IMR-90 (cell line): ENCODE results near the gene ATP1A1. TPM values are rescaled to one million over a fixed set of nuclear protein-coding genes. Genes with fewer than 3 reads are reported as not detected.

Experiments
- ATAC-seq: fragments of 200-7000 bp; cut with Tn5 transposase; 2 replicates; pipeline ENCODE4 v1.9.1; 2020; ENCODE audit warnings: low read depth, mild to moderate bottlenecking, moderate library complexity
- BruUV-seq: library from RNA; stranded (reverse); fragments of 400-500 nt; replicated peaks from 2 replicates; lab custom pipeline; 2021; lab: Mats Ljungman, UMichigan
- CTCF ChIA-PET: fragments of 300-600 bp; formaldehyde crosslinking; extraction: SDS; loops from one replicate; lab custom pipeline; 2021; ENCODE audit warnings: antibody characterized with exemption; lab: Yijun Ruan, JAX
- POLR2A ChIA-PET: fragments of 300-600 bp; sonication (Branson Sonifier 250); formaldehyde crosslinking; loops from one replicate; lab custom pipeline; 2022; ENCODE audit warnings: antibody characterized with exemption; ENCODE audit not compliant: unreplicated experiment; lab: Charles Lee
- DNase-seq: peaks from one replicate; pipeline ENCODE4 v3.0.0; 2013
- H2AFZ ChIP-seq: replicated peaks from 2 replicates; pipeline ENCODE3; 2013; ENCODE audit warnings: low read length, mild to moderate bottlenecking; ENCODE audit not compliant: poor library complexity
- H2AK5ac ChIP-seq: 2 replicates; pipeline ENCODE4 v1.6.1; 2013; ENCODE audit warnings: low read depth, low read length, inconsistent platforms
- H2AK9ac ChIP-seq: replicated peaks from 2 replicates; pipeline ENCODE3; 2013; ENCODE audit warnings: mild to moderate bottlenecking, low read depth, low read length, moderate library complexity; ENCODE audit not compliant: poor library complexity
- H2BK120ac ChIP-seq: 2 replicates; pipeline ENCODE4 v1.6.1; 2013; ENCODE audit warnings: low read depth, low read length, inconsistent platforms
- H2BK15ac ChIP-seq: 3 replicates; pipeline ENCODE4 v1.6.1; 2013; ENCODE audit warnings: low read depth, low read length, inconsistent platforms
- H2BK20ac ChIP-seq: 2 replicates; pipeline ENCODE4 v1.6.1; 2013; ENCODE audit warnings: low read depth, mild to moderate bottlenecking, inconsistent platforms, low read length, moderate library complexity
- H2BK5ac ChIP-seq: 2 replicates; pipeline ENCODE4 v1.6.1; 2013; ENCODE audit warnings: mild to moderate bottlenecking, low read depth, low read length, inconsistent platforms; ENCODE audit not compliant: poor library complexity, severe bottlenecking
- H3K14ac ChIP-seq: replicated peaks from 2 replicates; pipeline ENCODE4 v1.6.1; 2013; ENCODE audit warnings: low read depth, low read length, inconsistent platforms
- H3K18ac ChIP-seq: 2 replicates; pipeline ENCODE4 v1.6.1; 2013; ENCODE audit warnings: low read depth, low read length, control low read depth
- H3K23ac ChIP-seq: 2 replicates; pipeline ENCODE4 v1.6.1; 2013; ENCODE audit warnings: low read depth, low read length, inconsistent platforms
- H3K27ac ChIP-seq: 2 replicates; pipeline ENCODE4 v1.5.1; 2013; ENCODE audit warnings: mild to moderate bottlenecking, control low read depth, low read length; ENCODE audit not compliant: insufficient read depth
- H3K27me3 ChIP-seq: 2 replicates; pipeline ENCODE4 v1.6.1; 2013; ENCODE audit warnings: low read length; ENCODE audit not compliant: control insufficient read depth, insufficient read depth
- H3K36me3 ChIP-seq: 2 replicates; pipeline ENCODE4 v1.6.1; 2013; ENCODE audit warnings: low read length, mixed read lengths; ENCODE audit not compliant: control insufficient read depth, insufficient read depth
- H3K4ac ChIP-seq: 2 replicates; pipeline ENCODE4 v1.6.1; 2013; ENCODE audit warnings: low read depth, low read length, inconsistent platforms
- H3K4me1 ChIP-seq: 2 replicates; pipeline ENCODE4 v1.6.1; 2013; ENCODE audit warnings: low read length, mixed read lengths; ENCODE audit not compliant: control insufficient read depth, insufficient read depth
- H3K4me2 ChIP-seq: 2 replicates; pipeline ENCODE4 v1.6.1; 2013; ENCODE audit warnings: low read depth, mild to moderate bottlenecking, control low read depth, low read length, moderate library complexity
- H3K4me3 ChIP-seq: 2 replicates; pipeline ENCODE4 v1.5.1; 2013; ENCODE audit warnings: low read depth, mild to moderate bottlenecking, control low read depth, low read length, moderate library complexity; ENCODE audit not compliant: insufficient read depth
- H3K56ac ChIP-seq: 2 replicates; pipeline ENCODE4 v1.6.1; 2013; ENCODE audit warnings: low read length, inconsistent platforms; ENCODE audit not compliant: insufficient read depth; ENCODE audit errors: extremely low read depth
- H3K79me1 ChIP-seq, 2 experiments: 2 replicates each; pipeline ENCODE4 v1.6.1; 2013; ENCODE audit warnings: low read length in 2 of 2, inconsistent platforms in 1 of 2, low read depth in 1 of 2
- H3K9ac ChIP-seq: 2 replicates; pipeline ENCODE4 v1.6.1; 2013; ENCODE audit warnings: low read depth, low read length, control low read depth
- H3K9me1 ChIP-seq: 2 replicates; pipeline ENCODE4 v1.6.1; 2013; ENCODE audit warnings: low read length, inconsistent platforms; ENCODE audit not compliant: insufficient read depth
- H3K9me3 ChIP-seq: 2 replicates; pipeline ENCODE4 v1.6.1; 2013; ENCODE audit warnings: low read length; ENCODE audit not compliant: control insufficient read depth, insufficient read depth
- H4K20me1 ChIP-seq: 2 replicates; pipeline ENCODE4 v1.6.1; 2013; ENCODE audit warnings: low read length, inconsistent platforms; ENCODE audit not compliant: insufficient read depth
- H4K5ac ChIP-seq: 2 replicates; pipeline ENCODE4 v1.6.1; 2013; ENCODE audit warnings: mild to moderate bottlenecking, low read depth, low read length, control low read depth
- H4K8ac ChIP-seq, 2 experiments: 2 replicates each; pipeline ENCODE4 v1.6.1; 2013; ENCODE audit warnings: low read depth in 2 of 2, low read length in 2 of 2, control low read depth in 1 of 2, inconsistent platforms in 1 of 2
- H4K91ac ChIP-seq: 2 replicates; pipeline ENCODE4 v1.6.1; 2013; ENCODE audit warnings: low read depth, low read length, inconsistent platforms; ENCODE audit not compliant: insufficient read depth
- BHLHE40 ChIP-seq: fragments of 150-350 bp; IDR thresholded peaks from 2 replicates; pipeline ENCODE4 v1.6.1; 2016; ENCODE audit warnings: mild to moderate bottlenecking, low read depth, low read length
- CHD1 ChIP-seq: IDR thresholded peaks from 2 replicates; pipeline ENCODE4 v1.6.1; 2012; ENCODE audit warnings: low read depth, low read length, improper control_type of control experiment
- FOS ChIP-seq: fragments of 150-350 bp; IDR thresholded peaks from 2 replicates; pipeline ENCODE4 v1.6.1; 2016; ENCODE audit warnings: low read depth, low read length
- MAFK ChIP-seq: IDR thresholded peaks from 2 replicates; pipeline ENCODE4 v1.6.1; 2012; ENCODE audit warnings: low read depth, low read length, improper control_type of control experiment
- MAZ ChIP-seq: IDR thresholded peaks from 2 replicates; pipeline ENCODE4 v1.6.1; 2012; ENCODE audit warnings: low read depth, mild to moderate bottlenecking, low read length, improper control_type of control experiment, moderate library complexity, borderline replicate concordance
- MXI1 ChIP-seq: IDR thresholded peaks from 2 replicates; pipeline ENCODE4 v1.6.1; 2012; ENCODE audit warnings: low read depth, mild to moderate bottlenecking, low read length, moderate library complexity, borderline replicate concordance
- POLR2A ChIP-seq: IDR thresholded peaks from 2 replicates; pipeline ENCODE4 v1.6.1; 2012; ENCODE audit warnings: mild to moderate bottlenecking, low read depth, low read length
- RAD21 ChIP-seq: IDR thresholded peaks from 2 replicates; pipeline ENCODE4 v1.6.1; 2012; ENCODE audit warnings: low read length, improper control_type of control experiment
- RCOR1 ChIP-seq: IDR thresholded peaks from 2 replicates; pipeline ENCODE4 v1.6.1; 2012; ENCODE audit warnings: mild to moderate bottlenecking, low read length, improper control_type of control experiment; ENCODE audit not compliant: insufficient replicate concordance
- RFX5 ChIP-seq: IDR thresholded peaks from 2 replicates; pipeline ENCODE4 v1.8.0; 2012; ENCODE audit warnings: low read depth, mild to moderate bottlenecking, low read length, moderate library complexity
- SMC3 ChIP-seq: fragments of 150-350 bp; IDR thresholded peaks from 2 replicates; pipeline ENCODE4 v1.6.1; 2016; ENCODE audit warnings: low read depth, mild to moderate bottlenecking, antibody characterized with exemption, low read length, moderate library complexity
- WGBS, 2 experiments: methylation state at CpG; one replicate each; pipeline versions ENCODE4 v1.1.5 to v1.1.7; 2013; ENCODE audit warnings: missing lambda C conversion rate in 2 of 2; ENCODE audit not compliant: insufficient read length in 1 of 2; ENCODE audit errors: extremely low coverage in 2 of 2; 5-methylcytosine and 5-hydroxymethylcytosine counted together
- dilution Hi-C: fragments of 300-500 bp; cut with HindIII; formaldehyde crosslinking; loops from one replicate; pipeline ENCODE4 v1.14.3; 2018; ENCODE audit warnings: low sequenced_read_pairs; ENCODE audit not compliant: unreplicated experiment
- in situ Hi-C: fragments of 300-500 bp; cut with MboI; formaldehyde crosslinking; loops from 3 replicates; pipeline ENCODE4 v1.14.3; 2019; ENCODE audit warnings: low sequenced_read_pairs, inconsistent platforms, mixed read lengths
- intact Hi-C: fragments of 100-400 bp; cut with micrococcal nuclease; formaldehyde crosslinking; loops from 2 replicates; pipeline ENCODE4 v1.10.0; 2022
- polyA plus RNA-seq, 3 experiments: library from polyadenylated mRNA; depleted of rRNA; stranded (reverse); fragments of >200 nt; gene quantifications; 2 replicates each; pipeline ENCODE4 v1.2.3, GENCODE V29; 2012; ENCODE audit warnings: low replicate concordance in 1 of 3
- total RNA-seq: library from RNA; depleted of rRNA; stranded (reverse); fragments of >200 nt; gene quantifications from 2 replicates; pipeline ENCODE4 v1.2.3, GENCODE V29; 2012
- TF ChIP-seq, protein P1 (sequence below): conservative IDR thresholded peaks from 2 replicates; pipeline ENCODE4 v1.5.1; 2012; ENCODE audit warnings: mild to moderate bottlenecking, low read depth, low read length, improper control_type of control experiment
- TF ChIP-seq, protein P2 (sequence below): fragments of 150-350 bp; IDR thresholded peaks from 2 replicates; pipeline ENCODE4 v1.6.1; 2017; ENCODE audit warnings: mild to moderate bottlenecking, antibody characterized with exemption, low read length, low read depth
- TF ChIP-seq, protein P3 (sequence below): fragments of 150-350 bp; IDR thresholded peaks from 2 replicates; pipeline ENCODE4 v1.6.1; 2016; ENCODE audit warnings: low read depth, mild to moderate bottlenecking, low read length, moderate library complexity, borderline replicate concordance

The ATP1A1 gene
- total and polyA plus RNA-seq, 2 of the 4 experiments (the other 2 are of a cell fraction): 116 to 125 TPM

GRCh38 chr1:116413414-116413813 lies 40.4 kb downstream of the ATP1A1 start:
- Histone ChIP-seq H4K20me1 (no peaks in the 10 kb centered on the region), H4K8ac (no peak overlapping the region), H3K4me3 (no peak overlapping the region), H2BK15ac (no peak overlapping the region), H3K56ac (no peak overlapping the region), H3K4me1 (peaks cover 5% of the 10 kb centered on the region; the same call in 1 of the 2 replicates), H4K5ac (no peak overlapping the region), H3K4me2 (no peak overlapping the region), H2BK120ac (no peak overlapping the region), H4K91ac (no peak overlapping the region), H3K79me1 (peaks cover 7 to 14% of the 10 kb centered on the region in 2 experiments), H3K9ac (no peak overlapping the region), H2AK5ac (no peak overlapping the region), H3K18ac (no peak overlapping the region), H3K27me3 (no peaks in the 10 kb centered on the region), H2AK9ac (no peak overlapping the region), H2BK5ac (no peak overlapping the region), H3K14ac (no peak overlapping the region), H2BK20ac (no peak overlapping the region), H3K27ac (no peak overlapping the region), H3K9me1 (peaks cover 8% of the 10 kb centered on the region; the same call in 1 of the 2 replicates), H3K36me3 (peaks cover 2% of the 10 kb centered on the region), H3K9me3 (no peaks in the 10 kb centered on the region), H2AFZ (no peak overlapping the region), H3K4ac (no peak overlapping the region), H3K23ac (no peak overlapping the region)
- intact Hi-C loops: no loop called here
- ChIA-PET CTCF (no interaction called here), POLR2A (no interaction called here)
- ATAC-seq: no peak
- no TSS peak for BruUV-seq
- in situ Hi-C loops: no loop called here
- dilution Hi-C loops: no loop called here
- no peak for DNase-seq
- TF ChIP-seq BHLHE40: no peak
- no peak for TF ChIP-seq MAZ
- TF ChIP-seq, protein P1, sequence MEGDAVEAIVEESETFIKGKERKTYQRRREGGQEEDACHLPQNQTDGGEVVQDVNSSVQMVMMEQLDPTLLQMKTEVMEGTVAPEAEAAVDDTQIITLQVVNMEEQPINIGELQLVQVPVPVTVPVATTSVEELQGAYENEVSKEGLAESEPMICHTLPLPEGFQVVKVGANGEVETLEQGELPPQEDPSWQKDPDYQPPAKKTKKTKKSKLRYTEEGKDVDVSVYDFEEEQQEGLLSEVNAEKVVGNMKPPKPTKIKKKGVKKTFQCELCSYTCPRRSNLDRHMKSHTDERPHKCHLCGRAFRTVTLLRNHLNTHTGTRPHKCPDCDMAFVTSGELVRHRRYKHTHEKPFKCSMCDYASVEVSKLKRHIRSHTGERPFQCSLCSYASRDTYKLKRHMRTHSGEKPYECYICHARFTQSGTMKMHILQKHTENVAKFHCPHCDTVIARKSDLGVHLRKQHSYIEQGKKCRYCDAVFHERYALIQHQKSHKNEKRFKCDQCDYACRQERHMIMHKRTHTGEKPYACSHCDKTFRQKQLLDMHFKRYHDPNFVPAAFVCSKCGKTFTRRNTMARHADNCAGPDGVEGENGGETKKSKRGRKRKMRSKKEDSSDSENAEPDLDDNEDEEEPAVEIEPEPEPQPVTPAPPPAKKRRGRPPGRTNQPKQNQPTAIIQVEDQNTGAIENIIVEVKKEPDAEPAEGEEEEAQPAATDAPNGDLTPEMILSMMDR: no peak
- TF ChIP-seq, protein P2, sequence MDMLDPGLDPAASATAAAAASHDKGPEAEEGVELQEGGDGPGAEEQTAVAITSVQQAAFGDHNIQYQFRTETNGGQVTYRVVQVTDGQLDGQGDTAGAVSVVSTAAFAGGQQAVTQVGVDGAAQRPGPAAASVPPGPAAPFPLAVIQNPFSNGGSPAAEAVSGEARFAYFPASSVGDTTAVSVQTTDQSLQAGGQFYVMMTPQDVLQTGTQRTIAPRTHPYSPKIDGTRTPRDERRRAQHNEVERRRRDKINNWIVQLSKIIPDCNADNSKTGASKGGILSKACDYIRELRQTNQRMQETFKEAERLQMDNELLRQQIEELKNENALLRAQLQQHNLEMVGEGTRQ: no peak
- TF ChIP-seq RCOR1: no peak
- no peak for TF ChIP-seq FOS
- no peak for TF ChIP-seq CHD1
- TF ChIP-seq, protein P3, sequence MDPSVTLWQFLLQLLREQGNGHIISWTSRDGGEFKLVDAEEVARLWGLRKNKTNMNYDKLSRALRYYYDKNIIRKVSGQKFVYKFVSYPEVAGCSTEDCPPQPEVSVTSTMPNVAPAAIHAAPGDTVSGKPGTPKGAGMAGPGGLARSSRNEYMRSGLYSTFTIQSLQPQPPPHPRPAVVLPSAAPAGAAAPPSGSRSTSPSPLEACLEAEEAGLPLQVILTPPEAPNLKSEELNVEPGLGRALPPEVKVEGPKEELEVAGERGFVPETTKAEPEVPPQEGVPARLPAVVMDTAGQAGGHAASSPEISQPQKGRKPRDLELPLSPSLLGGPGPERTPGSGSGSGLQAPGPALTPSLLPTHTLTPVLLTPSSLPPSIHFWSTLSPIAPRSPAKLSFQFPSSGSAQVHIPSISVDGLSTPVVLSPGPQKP: no peak
- no peak for TF ChIP-seq RAD21
- no peak for TF ChIP-seq MAFK
- no peak for TF ChIP-seq RFX5
- no peak for TF ChIP-seq SMC3
- no peak for TF ChIP-seq MXI1
- no peak for TF ChIP-seq POLR2A
- WGBS, 2 experiments: 100% methylated on average over 1 of the region's 2 CpGs; no CpG with 5 or more reads in 1 of the 2 experiments
